ENCODE results near the gene SPARCL1. TPM values are rescaled to one million over a fixed set of nuclear protein-coding genes. Genes with fewer than 3 reads are reported as not detected.
A peak's percentile ranks its signal among the peaks of the same experiment; 100 is the strongest.

SPARCL1 gene
- total RNA-seq, 4 donors from 2014 or later, result 312 to 741 (median 433) TPM

DNA sequence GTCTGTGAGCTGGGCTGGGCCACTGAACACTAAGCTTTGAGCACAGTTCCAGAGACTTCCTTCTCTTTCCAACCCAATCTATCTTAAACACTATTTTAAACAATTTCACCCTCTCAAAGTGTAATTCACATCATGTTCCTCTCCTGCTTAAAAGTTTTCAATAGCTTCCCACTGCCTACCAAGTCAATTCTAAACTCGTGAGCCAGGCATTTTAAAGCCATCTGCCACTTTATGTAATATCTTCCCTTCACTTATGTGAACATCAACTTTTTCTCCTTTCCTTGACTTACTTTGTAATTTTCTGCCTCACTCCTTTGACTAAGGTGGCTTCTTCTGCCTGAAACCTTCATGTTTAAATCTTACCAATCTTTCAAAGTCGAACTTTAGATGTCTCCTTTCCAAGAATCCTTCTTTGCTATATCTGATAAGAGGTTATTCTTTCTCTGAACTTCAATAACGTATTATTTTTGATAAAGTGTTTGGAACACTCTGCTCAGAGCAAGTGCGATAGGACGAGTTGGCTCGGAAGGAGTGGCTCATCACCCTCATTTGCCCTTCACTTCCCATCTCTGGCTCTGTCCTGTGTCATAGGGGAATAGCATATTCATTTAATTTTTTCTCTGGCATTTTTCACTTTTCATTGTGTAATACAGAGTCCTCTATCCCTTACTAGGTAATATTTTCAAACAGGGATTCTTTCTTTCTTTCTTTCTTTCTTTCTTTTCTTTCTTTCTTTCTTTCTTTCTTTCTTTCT lies 13.0 kb upstream of the SPARCL1 start:
- Histone ChIP-seq H3K9me3 (no peaks in the 10 kb centered on the region), H3K36me3 (no peaks in the 10 kb centered on the region), H3K4me3 (no peak overlapping the region), H3K4me1 (peaks cover 0 to 3% (median 1%) of the 10 kb centered on the region in 4 donors), H3K27ac (peak overlapping the region in 2 of 4 donors; percentile 52 to 53), H3K27me3 (no peaks in the 10 kb centered on the region)
- DNase-seq (ENCODE audit: low spot score in 2 of 2), result no peak
- 85 to 86% methylated on average over 6 of the region's 6 CpGs for WGBS, 2 donors
- TF ChIP-seq, protein P1, sequence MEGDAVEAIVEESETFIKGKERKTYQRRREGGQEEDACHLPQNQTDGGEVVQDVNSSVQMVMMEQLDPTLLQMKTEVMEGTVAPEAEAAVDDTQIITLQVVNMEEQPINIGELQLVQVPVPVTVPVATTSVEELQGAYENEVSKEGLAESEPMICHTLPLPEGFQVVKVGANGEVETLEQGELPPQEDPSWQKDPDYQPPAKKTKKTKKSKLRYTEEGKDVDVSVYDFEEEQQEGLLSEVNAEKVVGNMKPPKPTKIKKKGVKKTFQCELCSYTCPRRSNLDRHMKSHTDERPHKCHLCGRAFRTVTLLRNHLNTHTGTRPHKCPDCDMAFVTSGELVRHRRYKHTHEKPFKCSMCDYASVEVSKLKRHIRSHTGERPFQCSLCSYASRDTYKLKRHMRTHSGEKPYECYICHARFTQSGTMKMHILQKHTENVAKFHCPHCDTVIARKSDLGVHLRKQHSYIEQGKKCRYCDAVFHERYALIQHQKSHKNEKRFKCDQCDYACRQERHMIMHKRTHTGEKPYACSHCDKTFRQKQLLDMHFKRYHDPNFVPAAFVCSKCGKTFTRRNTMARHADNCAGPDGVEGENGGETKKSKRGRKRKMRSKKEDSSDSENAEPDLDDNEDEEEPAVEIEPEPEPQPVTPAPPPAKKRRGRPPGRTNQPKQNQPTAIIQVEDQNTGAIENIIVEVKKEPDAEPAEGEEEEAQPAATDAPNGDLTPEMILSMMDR (IDR thresholded peaks at IDR 0.05), result no peak
- TF ChIP-seq POLR2A (IDR thresholded peaks at IDR 0.05) (no peak), EP300 (IDR thresholded peaks at IDR 0.05) (no peak)

DNA sequence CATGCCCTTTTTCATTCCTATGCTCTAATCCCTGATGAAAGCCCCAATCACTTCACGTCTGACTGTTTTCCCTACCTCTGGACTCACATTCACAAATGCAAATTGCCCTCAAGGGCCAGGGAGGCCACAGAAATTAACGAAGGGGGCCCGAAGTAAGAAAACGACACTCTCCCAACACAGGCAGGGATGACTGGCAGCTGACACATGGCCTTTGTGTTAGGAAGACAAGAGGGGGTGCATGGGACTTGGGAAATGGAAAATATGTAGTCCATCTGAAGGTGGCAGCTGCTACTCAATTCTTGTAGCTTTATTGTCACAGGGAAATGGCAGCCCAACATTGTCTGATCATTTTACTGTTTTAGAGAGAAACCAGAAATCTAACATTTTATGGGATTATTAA lies 12.3 kb upstream of the SPARCL1 start:
- peak overlapping the region; percentile 4 to 53 (median 44) for H3K27ac ChIP-seq
- TF ChIP-seq, protein P1 (IDR thresholded peaks at IDR 0.05), result no peak
- TF ChIP-seq EP300 (IDR thresholded peaks at IDR 0.05) (no peak), POLR2A (IDR thresholded peaks at IDR 0.05) (no peak)
- H3K9me3 ChIP-seq, result no peaks in the 10 kb centered on the region
- no peaks in the 10 kb centered on the region for H3K36me3 ChIP-seq
- WGBS, 2 donors, result 48 to 63% methylated on average over 4 of the region's 4 CpGs
- H3K4me1 ChIP-seq, result peaks cover 0 to 3% (median 1%) of the 10 kb centered on the region in 4 donors
- no peaks in the 10 kb centered on the region for H3K27me3 ChIP-seq
- H3K4me3 ChIP-seq, result no peak overlapping the region
- no peak for DNase-seq (ENCODE audit: low spot score in 2 of 2)

DNA sequence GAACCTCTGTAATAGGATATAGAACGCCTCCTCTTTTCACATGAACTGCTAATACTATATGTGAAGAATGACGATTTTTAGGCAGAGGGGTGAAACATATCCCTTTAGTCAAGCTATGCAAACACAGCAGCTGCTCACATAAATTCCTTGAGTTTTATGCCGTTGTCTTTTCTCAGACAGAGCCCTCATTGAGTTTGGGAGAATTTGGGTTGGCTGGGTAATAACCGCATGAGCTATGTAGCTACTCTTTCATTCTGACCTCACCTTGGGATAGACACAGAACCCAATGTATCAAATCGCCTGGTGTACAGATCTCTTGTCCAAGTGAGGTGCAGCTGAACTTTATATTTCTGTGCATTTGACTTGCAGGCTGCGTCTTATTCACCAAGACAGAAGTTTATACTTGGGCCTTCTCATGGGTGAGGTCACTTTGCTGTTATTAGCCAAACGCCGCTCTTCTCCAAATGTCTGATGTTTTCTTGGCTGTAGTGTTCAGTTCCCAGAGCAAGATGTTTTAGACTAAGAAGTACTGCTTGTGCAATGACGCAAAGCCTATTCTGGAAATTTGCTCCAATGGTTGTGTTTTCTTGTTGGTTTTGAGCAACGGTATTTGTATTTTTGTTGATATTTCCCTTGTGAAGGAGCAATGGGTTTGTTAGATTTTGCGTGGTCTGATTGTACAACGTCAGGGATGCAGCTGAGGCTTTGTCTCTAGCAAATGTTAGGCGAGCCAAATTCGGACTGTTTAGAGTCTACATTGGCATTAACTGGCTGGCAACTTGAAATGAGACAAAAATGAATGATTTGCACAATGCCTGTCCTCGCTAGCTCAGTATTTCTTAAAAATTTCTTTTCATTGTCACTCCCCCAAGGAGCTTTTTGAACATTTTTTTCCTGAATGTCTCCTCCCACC lies 11.2 kb upstream of the SPARCL1 start:
- peak in 1 of 2 donors; percentile 54 for DNase-seq (ENCODE audit: low spot score in 2 of 2)

DNA sequence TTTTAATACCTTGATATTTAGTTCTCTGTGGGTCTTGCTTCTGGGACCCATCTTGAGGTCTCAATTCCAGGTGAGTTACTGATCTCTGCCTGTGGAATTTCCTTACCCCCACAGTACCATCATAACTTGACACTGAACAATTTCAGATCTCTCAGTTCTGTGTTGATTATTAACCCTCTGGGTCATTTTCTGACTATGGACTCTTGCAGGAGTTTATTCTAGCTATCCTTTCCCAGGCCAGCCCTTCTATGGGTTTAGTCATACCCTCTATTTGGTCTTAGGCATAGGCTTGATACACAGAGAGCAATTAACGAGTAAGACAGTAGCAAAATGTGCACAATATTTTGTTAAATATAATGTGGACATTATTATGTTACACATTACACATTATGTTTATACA lies 3.7 kb upstream of the SPARCL1 start:
- no peak overlapping the region for H3K4me3 ChIP-seq
- no peak for DNase-seq (ENCODE audit: low spot score in 2 of 2)
- H3K27me3 ChIP-seq, result no peaks in the 10 kb centered on the region
- peak overlapping the region in 2 of 4 donors; percentile 76 to 87 for H3K27ac ChIP-seq
- peaks cover 0 to 4% (median 0%) of the 10 kb centered on the region in 4 donors for H3K9me3 ChIP-seq
- 92 to 97% methylated on average over 1 of the region's 1 CpG for WGBS, 2 donors
- peaks cover 0 to 19% (median 3%) of the 10 kb centered on the region in 4 donors for H3K4me1 ChIP-seq
- no peaks in the 10 kb centered on the region for H3K36me3 ChIP-seq
- TF ChIP-seq, protein P1 (IDR thresholded peaks at IDR 0.05), result no peak
- TF ChIP-seq POLR2A (IDR thresholded peaks at IDR 0.05) (no peak), EP300 (IDR thresholded peaks at IDR 0.05) (no peak)

More for the DNA sequence above, 11.2 kb upstream of the SPARCL1 start:
- TF ChIP-seq EP300 (IDR thresholded peaks at IDR 0.05) (peak in 1 of 2 donors; percentile 66), POLR2A (IDR thresholded peaks at IDR 0.05) (peak in 1 of 2 donors; percentile 12)
- TF ChIP-seq, protein P1 (IDR thresholded peaks at IDR 0.05), result no peak
- H3K36me3 ChIP-seq, result no peaks in the 10 kb centered on the region
- 66% methylated on average over 15 of the region's 15 CpGs for WGBS, 2 donors
- no peak overlapping the region for H3K4me3 ChIP-seq
- H3K9me3 ChIP-seq, result no peaks in the 10 kb centered on the region
- peak overlapping the region in 3 of 4 donors; percentile 18 to 54 (median 36) for H3K27ac ChIP-seq
- H3K4me1 ChIP-seq, result peaks cover 0 to 3% (median 1%) of the 10 kb centered on the region in 4 donors
- no peaks in the 10 kb centered on the region for H3K27me3 ChIP-seq

Data from tibial nerve (tissue), 4 donors.